Kidney capillary endothelial cell (primary cell): ENCODE measurements around the gene MARCHF11.

Source experiments
- DNase-seq: peaks from one replicate; pipeline ENCODE4 v3.0.0-alpha.2; 2018; ENCODE audit warnings: low spot score

The MARCHF11 gene

DNA sequence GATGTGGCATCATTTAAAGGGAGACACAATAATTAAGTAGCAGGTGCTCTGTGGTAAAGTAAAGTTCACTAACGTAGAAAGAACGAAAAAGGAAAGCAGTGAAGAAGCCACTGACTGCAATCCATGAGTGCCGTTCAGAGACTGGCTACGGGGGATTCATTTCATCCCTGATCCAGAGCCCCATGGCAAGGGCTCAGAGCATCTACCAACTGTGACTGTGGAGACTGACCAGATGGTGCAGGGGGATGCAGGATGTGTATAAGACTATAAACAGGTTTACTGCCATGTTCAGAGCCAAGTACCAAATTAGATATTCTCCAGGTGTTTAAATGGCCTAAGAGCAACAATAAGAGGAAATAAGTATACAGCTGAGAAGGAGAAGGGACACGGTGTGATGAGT, 47.7 kb downstream of the MARCHF11 start:
- DNase-seq: no peak

DNA sequence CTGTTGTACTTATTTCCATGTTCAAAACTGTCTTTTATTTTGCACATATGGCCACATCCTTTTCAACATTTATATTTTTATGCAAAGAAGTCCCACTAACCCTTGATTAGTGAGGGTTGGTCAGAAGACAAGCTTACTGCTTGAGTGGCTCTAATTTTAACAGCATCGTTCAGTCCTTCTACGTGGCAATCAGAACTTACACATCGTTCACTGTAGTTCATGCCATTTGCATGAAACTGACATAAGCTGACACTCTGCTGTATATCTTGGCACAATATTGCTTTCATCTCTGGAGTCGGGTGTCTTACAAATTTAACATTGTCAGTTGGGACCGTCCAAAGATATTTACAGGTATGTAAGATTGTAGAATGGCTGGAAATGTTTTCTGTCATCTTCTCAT, 50.6 kb downstream of the MARCHF11 start:
- no peak for DNase-seq

DNA sequence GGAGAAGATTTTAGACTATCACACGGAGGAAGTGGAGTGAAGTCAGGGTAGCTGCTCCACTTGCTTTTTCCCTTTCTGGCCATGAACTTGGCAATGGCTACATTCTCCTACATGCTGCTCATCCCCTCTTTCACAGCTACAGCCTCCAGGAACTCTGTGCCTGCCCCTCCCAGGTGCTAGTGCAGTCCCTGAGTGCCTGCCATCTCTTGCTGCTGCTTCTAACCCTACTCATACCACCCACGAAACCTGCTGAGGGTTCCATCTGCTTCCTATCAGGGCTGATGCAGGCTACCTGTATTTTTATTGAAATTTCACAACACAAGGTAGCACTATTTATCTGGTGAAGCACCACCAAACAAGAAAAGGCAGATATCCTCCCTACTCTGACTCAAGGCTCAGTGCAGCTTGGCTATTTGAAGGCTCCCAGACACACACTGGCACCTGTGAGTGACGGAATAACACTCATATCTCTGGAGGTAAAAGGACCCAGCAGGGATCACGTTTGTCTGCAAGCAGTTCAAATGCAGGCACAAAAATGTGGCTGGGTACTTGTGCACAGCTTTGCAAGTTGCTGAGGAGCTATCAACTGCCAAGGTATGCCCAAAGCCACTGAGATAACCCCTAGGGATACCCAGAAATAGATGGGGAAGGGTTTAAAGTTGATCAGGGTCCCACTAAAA, 51.6 kb downstream of the MARCHF11 start:
- DNase-seq: no peak

DNA sequence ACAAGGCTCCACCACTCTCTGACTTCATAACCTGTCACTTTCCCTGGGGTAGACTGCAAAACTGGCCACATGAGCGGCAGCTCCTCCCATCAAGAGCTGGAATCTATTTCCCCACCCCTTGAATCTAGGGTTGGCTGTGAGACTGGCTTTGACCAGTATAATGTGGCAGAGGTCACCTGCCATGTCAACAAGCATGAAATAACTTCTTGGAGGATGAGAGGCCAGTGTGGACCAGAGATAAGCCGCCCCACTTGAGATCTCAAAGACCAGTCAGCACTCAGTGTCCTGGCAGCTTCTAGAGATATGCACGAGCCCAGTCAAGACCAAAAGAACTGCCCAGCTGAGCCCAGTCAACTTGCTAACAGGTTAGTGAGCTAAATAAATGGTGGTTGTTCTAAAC, 59.0 kb downstream of the MARCHF11 start:
- no peak for DNase-seq

DNA sequence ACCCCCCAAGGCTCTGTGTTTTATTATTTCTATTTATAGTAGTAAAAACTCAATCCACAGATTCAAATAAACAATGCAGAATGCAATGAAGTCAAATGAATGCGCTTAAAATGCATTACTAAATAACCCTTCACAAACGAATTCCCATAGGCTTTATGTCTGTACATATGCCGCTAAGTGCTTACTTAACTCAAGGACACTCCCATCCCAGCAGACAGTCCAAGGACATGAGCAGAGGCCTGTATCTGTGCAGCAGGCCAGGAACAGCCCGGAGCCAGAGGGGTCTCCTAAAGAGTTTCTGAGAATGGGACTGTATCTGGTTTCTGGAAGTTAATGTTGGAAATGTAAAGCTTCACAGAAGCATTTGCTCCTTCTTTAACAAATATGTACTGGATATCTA, 59.8 kb downstream of the MARCHF11 start:
- DNase-seq: no peak

DNA sequence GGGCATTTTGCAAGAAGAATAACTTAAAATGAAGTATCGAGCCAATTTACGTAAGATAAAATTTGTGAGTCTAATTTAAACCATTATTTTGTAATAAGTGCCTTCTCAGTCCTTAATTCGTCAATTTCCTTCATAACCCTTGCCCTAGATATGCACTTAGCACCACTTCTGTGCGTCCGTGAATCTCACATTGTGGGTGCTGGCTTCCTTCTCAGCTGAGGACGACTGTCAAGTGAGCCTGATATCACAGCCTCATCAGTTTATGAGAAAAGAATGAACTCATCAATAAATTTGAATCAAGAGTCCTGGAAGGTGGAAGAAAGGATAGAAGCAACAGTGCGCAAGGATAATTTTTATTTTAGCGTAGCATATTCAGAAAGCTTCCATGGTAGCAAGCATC, 64.5 kb downstream of the MARCHF11 start:
- no peak for DNase-seq

DNA sequence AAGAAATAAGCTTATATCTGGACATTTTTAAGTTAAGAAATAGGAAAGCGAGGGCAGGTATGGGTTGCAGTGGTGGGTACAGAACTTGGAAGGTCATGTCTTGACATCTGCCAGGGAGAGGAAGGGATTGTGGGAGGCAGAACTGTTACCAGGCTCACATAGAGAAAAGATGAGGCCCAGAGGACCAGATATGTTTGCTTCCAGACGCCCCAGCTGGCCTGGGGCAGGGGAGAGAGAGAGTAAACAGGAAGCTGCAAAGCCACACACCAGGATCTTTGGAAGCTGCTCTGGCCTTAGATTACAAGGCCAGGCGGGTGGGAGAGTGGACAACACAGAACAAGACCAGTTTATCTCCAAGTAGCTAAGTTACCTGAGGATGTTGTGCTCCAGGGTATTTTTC, 71.2 kb downstream of the MARCHF11 start:
- no peak for DNase-seq

DNA sequence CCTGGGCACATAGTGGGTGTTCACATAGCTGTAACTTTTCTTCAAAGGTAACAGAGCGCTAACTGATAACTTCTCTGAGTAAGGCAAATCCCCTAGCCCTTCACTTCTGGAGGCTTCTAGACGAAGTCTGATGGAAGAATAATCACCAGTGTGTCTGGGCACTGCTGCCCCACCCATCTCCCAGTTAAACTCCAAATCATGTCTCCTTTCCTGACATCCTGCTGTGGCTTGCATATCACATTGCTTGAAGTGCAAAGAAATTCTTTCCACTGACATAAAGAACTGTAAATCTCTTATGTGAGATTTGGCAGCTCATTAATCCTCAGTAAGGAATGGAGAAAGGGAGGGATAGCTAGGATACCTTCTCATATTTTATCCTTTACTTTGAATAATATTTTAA, 74.6 kb downstream of the MARCHF11 start:
- no peak for DNase-seq

DNA sequence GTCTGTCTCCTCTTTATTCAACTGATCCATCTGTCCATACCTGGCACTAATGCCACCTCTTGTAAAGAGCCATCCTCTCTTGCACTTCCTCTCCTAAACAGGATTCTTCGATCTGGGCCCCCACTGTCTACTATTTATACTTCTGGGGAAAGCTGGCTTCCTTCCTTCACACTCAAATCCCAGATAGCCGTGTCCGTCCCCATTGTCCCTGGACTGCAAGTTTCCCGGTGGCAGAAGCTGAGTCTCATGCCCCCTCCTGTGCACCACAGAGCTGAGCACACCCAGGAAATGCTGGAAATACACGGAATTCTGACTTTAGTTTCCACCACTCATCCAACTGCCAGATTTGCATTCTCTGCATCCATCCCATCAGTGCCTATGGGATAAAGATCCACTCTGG, 84.0 kb downstream of the MARCHF11 start:
- no peak for DNase-seq

DNA sequence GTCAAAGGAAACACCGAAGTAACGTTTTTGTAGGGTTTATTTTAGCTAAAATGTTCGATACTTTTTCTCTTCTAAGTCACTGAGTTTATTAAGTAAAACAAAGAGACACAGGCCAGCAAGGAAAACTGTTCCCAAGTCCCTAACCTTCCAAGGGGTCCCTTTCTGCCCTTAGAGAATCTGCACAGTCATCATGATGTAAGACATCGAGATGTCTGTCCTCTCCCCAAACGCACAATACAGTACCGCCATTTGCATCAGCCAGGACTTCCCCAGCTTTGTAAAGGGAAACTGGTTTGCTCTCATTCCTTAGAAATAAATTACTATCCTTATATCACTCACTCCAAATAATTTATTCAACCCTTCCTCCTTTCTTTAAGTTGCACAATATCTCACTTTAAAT, 89.3 kb downstream of the MARCHF11 start:
- DNase-seq: no peak

DNA sequence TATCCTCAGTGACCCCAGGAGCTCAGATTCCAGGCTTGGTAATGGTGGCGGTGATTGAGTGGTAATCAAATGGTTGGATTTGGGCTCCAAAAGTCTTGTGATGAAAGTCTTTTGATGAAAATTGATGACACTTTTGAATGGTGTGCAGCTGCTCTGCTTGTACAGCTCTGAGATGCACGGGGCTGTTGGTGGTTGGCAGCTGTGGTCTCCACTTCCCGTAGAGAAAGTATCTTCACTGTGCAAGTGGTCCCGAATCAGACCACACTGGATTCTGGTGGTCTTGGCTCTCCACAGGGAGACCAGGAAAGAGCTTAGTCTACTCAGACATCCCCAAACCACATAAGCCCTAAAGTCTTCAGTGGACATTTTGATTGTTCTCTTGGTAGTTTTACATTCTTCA, 96.6 kb downstream of the MARCHF11 start:
- DNase-seq: no peak

DNA sequence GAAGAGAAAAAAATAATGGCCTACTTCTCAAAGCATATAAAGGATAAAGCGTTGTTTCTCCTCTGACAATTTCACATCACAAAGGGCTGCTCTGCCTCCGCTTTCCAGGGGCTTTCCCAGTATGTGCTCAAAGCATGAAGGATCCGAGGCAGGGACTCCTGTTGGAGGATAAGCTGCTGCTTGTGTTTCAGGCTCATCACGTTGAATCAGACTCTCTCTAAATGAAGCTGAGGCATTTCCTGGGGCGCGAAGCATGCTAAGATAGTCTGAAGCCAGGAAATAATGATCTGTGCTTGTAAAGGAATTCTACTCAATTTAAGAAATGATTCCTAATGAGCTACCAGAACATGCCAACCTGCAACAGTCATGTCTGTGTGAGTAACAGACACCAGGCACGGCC, 97.5 kb downstream of the MARCHF11 start:
- DNase-seq: peak; percentile 24

DNA sequence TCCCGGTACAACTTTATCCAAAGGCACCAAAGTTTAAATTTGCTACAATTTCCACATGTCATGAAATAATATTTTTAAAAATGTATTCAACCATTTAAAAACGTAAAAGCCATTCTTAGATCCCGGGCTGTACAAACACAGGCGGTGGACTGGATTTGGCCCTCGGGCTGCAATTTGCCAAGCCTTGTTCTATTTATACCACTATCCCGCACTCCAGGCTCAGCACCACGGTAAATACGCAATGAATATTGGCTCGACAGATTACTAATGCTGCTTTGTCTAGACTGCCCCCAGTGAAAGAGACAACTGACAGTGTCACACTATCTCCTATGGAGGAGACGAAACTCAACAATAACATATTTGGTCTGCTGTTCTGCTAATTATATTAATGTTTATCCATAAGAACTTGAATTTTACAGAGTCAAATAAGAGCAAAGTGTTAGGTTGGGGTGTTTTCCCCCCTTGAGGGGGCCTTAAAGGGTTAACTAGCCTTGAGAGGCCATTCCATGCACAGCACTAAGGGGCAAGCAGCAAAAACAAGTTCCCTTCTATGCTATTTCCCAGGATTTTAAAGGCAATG, 98.1 kb downstream of the MARCHF11 start:
- DNase-seq: no peak

DNA sequence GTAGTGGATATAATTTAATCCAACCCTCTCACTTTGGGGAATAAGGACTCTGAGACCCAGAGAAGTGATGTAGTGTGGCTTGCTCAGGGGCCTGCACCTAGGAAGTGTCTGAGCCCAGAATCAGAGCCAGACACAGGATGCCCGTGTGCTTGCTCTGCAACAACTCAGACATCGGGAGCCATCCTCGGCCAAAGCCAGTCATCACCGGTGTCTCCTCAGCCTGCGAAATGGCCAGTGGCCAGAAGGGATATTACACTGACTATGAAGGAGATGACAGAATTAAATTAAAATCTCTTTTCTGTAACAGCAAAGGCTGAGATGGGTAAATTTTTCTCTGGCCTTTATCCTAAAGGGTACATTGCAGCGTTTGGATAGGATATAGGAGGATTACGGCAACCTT, 102.9 kb downstream of the MARCHF11 start:
- no peak for DNase-seq

DNA sequence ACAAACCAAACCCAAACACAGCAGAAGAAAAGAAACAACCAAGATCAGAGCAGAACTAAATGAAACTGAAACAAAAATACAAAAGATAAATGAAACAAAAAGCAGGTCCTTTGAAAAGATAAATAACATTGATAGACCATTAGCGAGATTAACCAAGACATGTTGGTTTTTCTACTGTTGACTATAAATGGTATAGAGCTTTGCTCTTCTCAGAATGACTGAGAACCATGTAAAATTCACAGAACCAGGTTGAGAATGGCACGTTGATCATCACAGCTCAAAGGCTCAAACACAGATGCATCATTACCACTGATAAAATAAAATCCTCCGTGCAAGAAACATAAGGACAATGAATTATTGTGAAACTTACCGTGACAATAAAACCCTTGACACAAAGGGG, 105.2 kb downstream of the MARCHF11 start:
- DNase-seq: no peak

DNA sequence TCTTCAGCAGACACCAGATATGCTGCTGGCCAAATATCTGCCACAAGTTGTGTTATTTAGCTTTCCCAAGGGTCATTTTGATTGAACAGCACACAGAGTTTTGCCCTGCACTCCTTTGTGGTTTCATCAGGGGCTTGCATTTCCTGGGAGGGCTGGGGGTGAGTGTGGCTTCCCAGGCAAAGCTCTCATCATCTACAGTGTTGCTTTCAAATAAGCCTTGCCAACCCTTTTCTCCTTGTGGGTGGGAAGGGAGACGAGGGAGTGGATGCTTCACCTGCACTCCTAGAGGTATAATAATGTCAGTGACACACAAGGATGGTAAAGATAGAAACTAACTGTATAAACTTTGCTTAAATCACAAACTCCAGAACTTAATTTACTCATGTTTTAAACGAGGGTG, 107.0 kb downstream of the MARCHF11 start:
- DNase-seq: no peak

DNA sequence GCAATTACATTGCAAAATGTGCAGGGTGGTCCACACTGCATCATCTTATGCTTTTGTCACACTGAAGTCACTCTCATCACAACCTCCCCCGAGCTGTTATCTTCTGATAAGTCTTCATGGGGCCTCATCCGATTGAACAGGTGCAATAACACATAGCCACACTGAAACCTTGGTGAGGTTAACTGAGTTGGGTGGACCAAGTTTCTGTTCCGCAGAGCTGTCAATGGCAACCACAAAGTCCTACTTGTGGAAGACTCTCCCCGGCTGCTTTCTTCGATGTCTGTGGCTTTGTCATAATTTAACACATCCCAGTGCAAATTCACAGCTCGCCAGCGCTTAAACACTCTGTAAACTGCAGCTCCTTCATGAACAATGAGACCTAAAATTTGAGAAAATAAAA, 112.2 kb downstream of the MARCHF11 start:
- no peak for DNase-seq

DNA sequence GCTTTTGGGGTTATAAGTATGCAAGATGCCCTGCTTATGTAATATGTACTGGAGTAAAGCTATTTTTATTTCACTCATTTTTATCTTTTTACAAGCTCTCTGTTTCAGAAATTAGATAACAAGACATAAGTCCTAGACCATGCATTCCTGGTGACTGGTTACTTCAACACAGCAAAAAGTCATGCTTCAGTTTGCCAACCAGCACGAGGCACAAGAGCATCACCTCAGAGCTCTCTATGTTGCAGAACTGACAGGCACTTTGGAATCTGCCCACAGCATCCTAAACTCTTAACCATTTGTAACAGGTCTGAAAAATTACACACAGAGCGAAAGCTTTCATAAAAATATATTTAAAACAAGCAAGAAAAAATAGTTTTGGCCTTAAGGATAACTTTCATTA, 112.8 kb downstream of the MARCHF11 start:
- DNase-seq: no peak

DNA sequence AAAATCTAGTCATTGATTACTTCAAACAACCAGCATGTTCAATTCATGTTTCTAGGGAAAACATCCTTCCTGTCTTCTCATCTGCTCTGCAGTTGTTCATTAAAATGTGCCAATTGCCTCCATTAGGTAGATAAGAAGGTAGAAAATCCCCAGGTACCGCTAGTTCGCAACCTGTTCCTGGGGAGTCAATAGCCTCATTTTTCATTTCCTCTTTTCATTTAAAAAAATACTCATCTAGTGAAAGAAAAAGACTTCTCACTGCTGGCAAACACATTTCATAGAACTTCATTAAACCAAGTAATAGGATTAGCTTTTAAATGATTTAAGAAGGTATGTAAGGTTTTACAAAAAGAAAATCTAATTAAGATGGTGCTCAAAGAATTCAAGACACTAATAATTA, 113.3 kb downstream of the MARCHF11 start:
- DNase-seq: no peak

DNA sequence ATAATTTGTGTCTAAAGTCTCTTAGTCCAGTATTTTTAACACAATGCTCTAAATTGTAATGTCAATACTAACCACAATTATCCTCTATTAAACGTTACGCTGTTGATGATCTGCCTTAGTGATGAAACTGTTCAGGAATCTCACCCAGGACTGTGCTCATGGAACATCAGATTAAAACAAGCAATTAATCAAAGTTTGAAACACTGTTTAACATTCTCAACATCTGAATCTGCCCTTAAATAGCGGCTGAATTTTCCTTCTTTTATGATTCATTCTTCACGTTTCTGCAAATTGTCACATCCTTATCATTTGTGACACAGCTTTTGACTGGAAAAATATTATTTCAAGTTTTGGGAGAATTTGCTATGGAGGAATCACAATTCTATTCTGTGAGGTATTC, 113.8 kb downstream of the MARCHF11 start:
- DNase-seq: no peak

DNA sequence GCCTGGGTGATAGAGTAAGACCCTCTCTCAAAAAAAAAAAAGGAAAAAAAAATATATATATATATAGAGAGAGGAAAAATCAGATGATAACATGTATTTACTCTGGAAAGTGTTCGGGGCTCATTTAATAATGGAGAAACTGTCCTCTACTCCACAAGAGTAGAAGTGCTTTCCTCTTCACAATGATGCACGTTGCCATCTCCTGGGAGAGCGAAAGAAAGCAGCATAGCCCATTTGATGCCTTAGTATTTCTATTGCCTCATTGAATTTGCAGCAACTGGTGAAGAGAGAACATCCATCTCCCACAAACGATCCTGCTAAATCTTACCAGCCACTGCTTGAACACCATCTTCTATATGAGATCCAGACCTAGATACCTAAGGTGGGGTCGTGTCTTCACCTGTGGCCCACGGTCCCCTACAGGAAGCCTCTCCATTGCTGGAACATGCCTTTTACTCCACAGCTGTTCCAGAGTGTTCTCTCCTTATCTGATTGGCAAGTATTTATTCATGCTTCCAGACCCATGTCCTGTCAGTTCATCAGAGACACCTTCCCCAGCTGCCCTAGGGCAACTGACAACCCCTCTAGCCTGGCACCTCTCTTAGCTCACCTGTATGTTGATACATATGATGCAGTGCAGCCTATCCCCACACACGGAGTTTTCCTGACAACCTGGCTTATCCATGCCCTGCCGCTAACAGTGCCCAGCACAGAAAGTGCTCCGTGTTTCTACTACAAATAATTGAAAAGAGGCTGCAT, 115.3 kb downstream of the MARCHF11 start:
- no peak for DNase-seq

DNA sequence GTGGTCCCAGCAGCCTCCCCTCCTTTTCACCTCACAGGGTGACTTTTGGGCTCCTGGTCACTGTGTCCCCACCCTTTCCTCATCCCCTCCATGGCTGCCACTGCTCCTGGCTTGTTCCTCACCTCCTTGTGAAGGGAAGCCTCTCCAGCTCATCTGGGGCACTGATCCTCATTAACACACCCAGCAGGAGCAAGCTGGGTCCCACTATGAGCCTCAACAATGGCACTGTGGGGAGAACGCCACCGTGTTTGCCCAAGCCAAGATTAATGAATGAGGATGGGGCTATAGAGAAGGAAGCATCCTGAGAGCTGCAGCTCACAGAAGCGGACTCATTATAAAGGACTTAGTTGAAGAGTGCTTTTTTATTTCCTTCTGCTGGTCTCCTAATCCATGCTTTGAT, 118.4 kb downstream of the MARCHF11 start:
- DNase-seq: no peak

DNA sequence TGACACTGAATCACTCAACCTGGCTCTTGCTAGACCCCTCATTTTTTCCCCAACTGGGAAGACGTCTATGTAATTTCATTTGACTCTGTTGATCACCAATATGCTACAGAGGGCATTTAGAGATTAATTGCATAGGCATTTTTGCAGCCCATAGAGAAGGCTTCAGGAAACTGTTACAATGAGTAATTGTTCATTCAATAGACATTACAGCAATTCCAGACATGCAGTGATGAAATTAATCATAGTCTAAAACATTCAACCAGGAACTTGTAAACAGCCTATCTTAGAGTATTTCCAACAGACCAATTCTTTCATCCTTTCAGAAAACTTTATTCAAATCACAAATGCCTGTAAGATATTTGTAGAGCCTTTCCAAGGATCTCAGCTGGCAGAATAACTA, 122.3 kb downstream of the MARCHF11 start:
- peak; percentile 66 for DNase-seq
